ENCODE results near the gene GPATCH2L. TPM values are rescaled to one million over a fixed set of nuclear protein-coding genes. Genes with fewer than 3 reads are reported as not detected.
A peak's percentile ranks its signal among the peaks of the same experiment; 100 is the strongest.

The GPATCH2L gene
- total RNA-seq, 1 experiment from 2014 or later: 76.7 TPM

DNA sequence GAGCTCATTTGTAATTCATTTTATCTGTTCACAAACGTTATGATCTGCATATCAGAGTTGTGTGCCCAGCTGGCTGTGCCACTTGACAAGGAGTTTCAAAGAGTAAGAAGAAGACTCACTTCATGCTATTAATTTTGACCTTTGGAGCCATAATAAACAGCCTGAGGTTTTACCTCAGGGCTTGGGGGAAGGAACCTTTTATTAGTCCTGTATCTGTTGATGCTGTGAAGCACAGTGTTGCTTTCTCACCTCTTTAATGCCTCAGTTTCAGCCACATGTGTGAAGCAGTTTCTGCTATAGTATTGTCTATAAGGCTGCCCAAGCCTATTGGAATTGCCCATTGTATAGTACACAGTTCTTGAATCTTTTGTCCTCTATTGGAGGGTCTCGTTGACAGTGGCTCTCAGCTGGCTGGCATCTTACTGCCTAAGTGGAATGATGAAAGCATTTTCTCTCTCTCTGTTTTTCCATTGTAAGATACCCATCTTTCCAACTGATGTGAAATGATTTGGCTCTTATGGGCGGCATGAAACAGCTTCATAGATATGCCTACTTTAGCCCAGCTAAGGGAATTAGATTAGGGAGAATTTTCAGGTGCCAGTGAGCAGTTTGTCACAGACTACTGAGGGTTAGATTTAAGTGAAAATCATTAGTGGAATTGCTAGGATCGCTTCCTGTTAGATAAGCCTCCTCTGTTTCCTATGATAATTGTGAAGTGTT, 34.7 kb downstream of the GPATCH2L start:
- Histone ChIP-seq H2BK20ac (ENCODE audit: low read depth, low read length, poor library complexity, severe bottlenecking) (no peak overlapping the region), H3K23me2 (ENCODE audit: insufficient read length, low read depth, low read length, poor library complexity, severe bottlenecking) (no peaks in the 10 kb centered on the region), H3K4me2 (ENCODE audit: insufficient read depth, insufficient read length, low read length) (no peak overlapping the region), H3K18ac (ENCODE audit: insufficient read length, low read depth, low read length) (no peak overlapping the region), H3T11ph (ENCODE audit: low read length) (no peak overlapping the region), H3K27me3 (ENCODE audit: insufficient read depth, low read length) (no peaks in the 10 kb centered on the region), H4K8ac (replicated peaks; ENCODE audit: insufficient read length, low read depth, low read length) (no peak overlapping the region), H2BK12ac (ENCODE audit: insufficient read length, low read depth, low read length) (no peak overlapping the region), H3K79me1 (ENCODE audit: insufficient read depth, low read depth, low read length, poor library complexity, severe bottlenecking) (no peaks in the 10 kb centered on the region), H3K9me3 (ENCODE audit: control insufficient read depth, low read depth, low read length) (no peaks in the 10 kb centered on the region), H2BK15ac (ENCODE audit: low read depth, low read length) (no peak overlapping the region), H4K20me1 (ENCODE audit: control insufficient read depth, insufficient read depth, insufficient read length) (no peaks in the 10 kb centered on the region), H2BK120ac (ENCODE audit: low read depth, low read length, poor library complexity, severe bottlenecking) (no peak overlapping the region), H2AK5ac (ENCODE audit: insufficient read length, low read length) (no peak overlapping the region), H3K4ac (ENCODE audit: low read depth, low read length) (no peak overlapping the region), H2AFZ (ENCODE audit: low read length) (no peak overlapping the region), H3K79me2 (ENCODE audit: insufficient read depth, low read length) (no peaks in the 10 kb centered on the region; the same call in 1 of the 2 replicates), H3K14ac (ENCODE audit: insufficient read depth, low read length) (no peak overlapping the region), H3K4me1 (ENCODE audit: insufficient read depth, low read length) (no peaks in the 10 kb centered on the region), H3K9ac (ENCODE audit: extremely low read depth, insufficient read length, low read length) (no peak overlapping the region), H4K91ac (ENCODE audit: insufficient read length, low read depth, low read length) (no peak overlapping the region), H2BK5ac (ENCODE audit: insufficient read length, low read length) (no peak overlapping the region), H3K27ac (ENCODE audit: insufficient read length, low read depth, low read length) (no peak overlapping the region), H4K5ac (ENCODE audit: insufficient read length, low read depth, low read length) (no peak overlapping the region), H3K56ac (ENCODE audit: insufficient read length, low read depth, low read length) (no peak overlapping the region), H3K23ac (ENCODE audit: insufficient read length, low read depth, low read length) (no peak overlapping the region)
- H3K36me3 Mint-ChIP-seq (ENCODE audit: insufficient read depth in 1 of 3, low read depth in 3 of 3): peaks cover 12 to 41% (median 27%) of the 10 kb centered on the region in 3 experiments; a peak in 5 of 7 replicates
- no peaks in the 10 kb centered on the region for H3K9me3 Mint-ChIP-seq
- H3K27ac Mint-ChIP-seq: peak overlapping the region in 1 of 3 experiments; percentile 10; a peak in 2 of 7 replicates
- TF ChIP-seq, protein P1, sequence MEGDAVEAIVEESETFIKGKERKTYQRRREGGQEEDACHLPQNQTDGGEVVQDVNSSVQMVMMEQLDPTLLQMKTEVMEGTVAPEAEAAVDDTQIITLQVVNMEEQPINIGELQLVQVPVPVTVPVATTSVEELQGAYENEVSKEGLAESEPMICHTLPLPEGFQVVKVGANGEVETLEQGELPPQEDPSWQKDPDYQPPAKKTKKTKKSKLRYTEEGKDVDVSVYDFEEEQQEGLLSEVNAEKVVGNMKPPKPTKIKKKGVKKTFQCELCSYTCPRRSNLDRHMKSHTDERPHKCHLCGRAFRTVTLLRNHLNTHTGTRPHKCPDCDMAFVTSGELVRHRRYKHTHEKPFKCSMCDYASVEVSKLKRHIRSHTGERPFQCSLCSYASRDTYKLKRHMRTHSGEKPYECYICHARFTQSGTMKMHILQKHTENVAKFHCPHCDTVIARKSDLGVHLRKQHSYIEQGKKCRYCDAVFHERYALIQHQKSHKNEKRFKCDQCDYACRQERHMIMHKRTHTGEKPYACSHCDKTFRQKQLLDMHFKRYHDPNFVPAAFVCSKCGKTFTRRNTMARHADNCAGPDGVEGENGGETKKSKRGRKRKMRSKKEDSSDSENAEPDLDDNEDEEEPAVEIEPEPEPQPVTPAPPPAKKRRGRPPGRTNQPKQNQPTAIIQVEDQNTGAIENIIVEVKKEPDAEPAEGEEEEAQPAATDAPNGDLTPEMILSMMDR (conservative IDR thresholded peaks at IDR 0.05): no peak
- H3K4me1 Mint-ChIP-seq: no peaks in the 10 kb centered on the region
- no peak overlapping the region for H3K4me3 Mint-ChIP-seq
- no peaks in the 10 kb centered on the region for H3K27me3 Mint-ChIP-seq (ENCODE audit: low read depth)
- no CpG with 5 or more reads among the region's 4 CpGs for WGBS (ENCODE audit: extremely low coverage, insufficient read length, low lambda C conversion rate)
- DNase-seq: no peak

Measured in H9 (cell line).